GM12878 (cell line): Measurements from ENCODE around the gene PLS1.

Source experiments
- FOXM1 ChIP-seq: IDR thresholded peaks from 2 replicates; pipeline ENCODE4 v1.6.1; 2012; ENCODE audit warnings: low read depth, mild to moderate bottlenecking, inconsistent platforms, low read length, moderate library complexity
- PAX8 ChIP-seq: fragments of 450-650 bp; IDR thresholded peaks from 2 replicates; pipeline ENCODE4 v1.6.1; 2017; ENCODE audit warnings: mild to moderate bottlenecking, moderate library complexity

GRCh38 chr3:142588703-142589102 is 7.5 kb upstream of the PLS1 start:
- TF ChIP-seq FOXM1 (no peak), PAX8 (no peak)
